ACC112 (cell line): ENCODE measurements around the gene ZBTB7B.

Experiments
- H2AFZ ChIP-seq: fragments of 200-600 bp; sonication (generic); one replicate; pipeline ENCODE4 v1.6.0; 2017; ENCODE audit warnings: antibody characterized with exemption, low read length; ENCODE audit not compliant: unreplicated experiment
- H3K27ac ChIP-seq: fragments of 200-600 bp; sonication (generic); 2 replicates; pipeline ENCODE4 v1.5.1; 2014; ENCODE audit warnings: low read depth, mild to moderate bottlenecking, antibody characterized with exemption, low read length, moderate library complexity
- H3K27me3 ChIP-seq: fragments of 200-600 bp; sonication (generic); 2 replicates; pipeline ENCODE4 v1.6.1; 2014; ENCODE audit warnings: mild to moderate bottlenecking, antibody characterized with exemption, low read length, moderate library complexity, mixed read lengths; ENCODE audit not compliant: insufficient read depth
- H3K36me3 ChIP-seq: fragments of 200-600 bp; sonication (generic); 2 replicates; pipeline ENCODE4 v1.6.1; 2016; ENCODE audit warnings: mild to moderate bottlenecking, antibody characterized with exemption, low read length, moderate library complexity, mixed read lengths; ENCODE audit not compliant: insufficient read depth
- H3K4me1 ChIP-seq: fragments of 200-600 bp; sonication (generic); one replicate; pipeline ENCODE4 v1.6.1; 2016; ENCODE audit warnings: low read length, mixed read lengths; ENCODE audit not compliant: insufficient read depth, unreplicated experiment, control insufficient read depth
- H3K4me3 ChIP-seq: fragments of 200-600 bp; sonication (generic); 2 replicates; pipeline ENCODE4 v1.5.1; 2014; ENCODE audit warnings: mild to moderate bottlenecking, low read depth, low read length
- H3K79me2 ChIP-seq: fragments of 200-600 bp; sonication (generic); one replicate; pipeline ENCODE4 v1.6.0; 2016; ENCODE audit warnings: low read length; ENCODE audit not compliant: control insufficient read depth, unreplicated experiment, insufficient read depth

Gene ZBTB7B

GRCh38 chr1:155043301-155043702 lies 40.7 kb downstream of the ZBTB7B start:
- H3K4me3 ChIP-seq: no peak overlapping the region
- no peak overlapping the region for H2AFZ ChIP-seq

GRCh38 chr1:155043793-155044192 lies 41.2 kb downstream of the ZBTB7B start:
- H3K27me3 ChIP-seq: no peaks in the 10 kb centered on the region
- H3K4me1 ChIP-seq: peaks cover 13% of the 10 kb centered on the region
- no peaks in the 10 kb centered on the region for H3K36me3 ChIP-seq
- no peaks in the 10 kb centered on the region for H3K79me2 ChIP-seq
- H2AFZ ChIP-seq: no peak overlapping the region
- H3K4me3 ChIP-seq: no peak overlapping the region
- no peak overlapping the region for H3K27ac ChIP-seq

More at GRCh38 chr1:155043301-155043702, 40.7 kb downstream of the ZBTB7B start:
- no peaks in the 10 kb centered on the region for H3K36me3 ChIP-seq
- H3K27ac ChIP-seq: no peak overlapping the region
- peaks cover 18% of the 10 kb centered on the region for H3K4me1 ChIP-seq
- H3K79me2 ChIP-seq: no peaks in the 10 kb centered on the region
- H3K27me3 ChIP-seq: no peaks in the 10 kb centered on the region

DNA sequence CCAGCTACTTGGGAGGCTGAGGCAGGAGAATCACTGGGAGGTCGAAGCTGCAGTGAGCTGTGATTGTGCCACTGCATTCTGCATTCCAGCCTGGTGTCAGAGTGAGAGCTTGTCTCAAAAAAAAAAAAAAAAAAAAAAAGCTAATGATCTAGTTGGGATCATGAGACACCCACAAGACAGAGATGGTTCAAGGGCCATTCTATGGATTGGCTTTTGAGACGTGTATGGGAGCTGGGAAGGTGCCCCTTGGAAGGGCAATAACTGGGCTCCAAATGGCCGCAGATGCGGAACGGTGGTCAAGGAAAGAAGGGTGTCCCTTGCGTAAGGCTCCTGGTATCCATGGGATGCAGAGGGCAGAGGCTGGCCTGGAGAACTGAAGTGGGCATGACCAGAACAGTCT lies 41.8 kb downstream of the ZBTB7B start:
- Histone ChIP-seq H3K4me1 (peaks cover 13% of the 10 kb centered on the region), H3K36me3 (no peaks in the 10 kb centered on the region), H3K27ac (no peak overlapping the region), H3K79me2 (no peaks in the 10 kb centered on the region), H3K4me3 (no peak overlapping the region), H3K27me3 (no peaks in the 10 kb centered on the region), H2AFZ (no peak overlapping the region)

DNA sequence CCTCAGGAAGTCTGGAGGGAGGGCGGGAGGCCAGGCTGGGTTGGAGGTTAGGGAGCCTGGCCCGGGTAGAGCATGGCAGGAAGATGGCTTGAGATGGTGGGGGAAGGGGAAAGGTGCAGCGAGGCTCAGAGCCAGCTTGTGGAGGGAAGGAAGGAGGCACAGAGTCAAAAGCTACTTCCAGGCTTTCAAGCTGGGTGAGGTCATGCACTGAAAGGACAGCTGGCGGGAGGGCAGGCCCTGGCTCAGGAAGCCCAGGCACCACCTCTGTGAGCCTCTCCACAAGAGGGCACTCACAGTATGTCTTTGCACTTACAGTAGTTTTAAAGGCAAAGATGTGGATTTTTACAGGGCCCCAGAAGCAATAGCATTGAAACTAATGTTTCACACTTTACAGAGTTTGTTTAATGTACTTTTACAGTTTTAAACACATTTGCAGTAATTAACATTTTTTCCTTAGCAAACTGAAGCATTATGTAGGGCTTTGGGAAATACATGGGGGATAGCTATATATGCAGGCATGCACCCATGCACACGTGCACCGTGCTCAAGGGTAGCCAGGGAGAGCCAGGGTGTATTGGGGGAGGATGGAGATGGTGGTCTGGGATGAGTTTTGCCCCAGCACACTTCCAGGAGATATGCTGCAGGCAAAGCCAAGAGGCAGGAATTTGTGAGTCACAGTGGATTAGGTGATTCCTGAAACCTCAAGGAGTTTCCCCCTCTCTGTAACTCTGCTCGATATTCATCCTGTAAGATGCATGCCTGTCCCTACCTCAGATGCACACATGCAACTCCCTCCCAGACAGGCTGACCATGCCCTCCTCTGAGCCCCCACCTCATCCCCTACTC lies 42.4 kb downstream of the ZBTB7B start:
- H3K79me2 ChIP-seq: no peaks in the 10 kb centered on the region
- no peak overlapping the region for H3K27ac ChIP-seq
- no peak overlapping the region for H2AFZ ChIP-seq
- H3K27me3 ChIP-seq: no peaks in the 10 kb centered on the region
- H3K36me3 ChIP-seq: no peaks in the 10 kb centered on the region
- peaks cover 19% of the 10 kb centered on the region for H3K4me1 ChIP-seq
- no peak overlapping the region for H3K4me3 ChIP-seq

- Histone ChIP-seq H3K4me1 (peaks cover 33% of the 10 kb centered on the region), H3K79me2 (peaks cover 17% of the 10 kb centered on the region), H3K4me3 (no peak overlapping the region), H3K36me3 (no peaks in the 10 kb centered on the region), H3K27me3 (no peaks in the 10 kb centered on the region), H2AFZ (no peak overlapping the region), H3K27ac (no peak overlapping the region)
Observed at GRCh38 chr1:155048449-155049334, 46.1 kb downstream of the ZBTB7B start.

GRCh38 chr1:155049651-155050559 lies 47.3 kb downstream of the ZBTB7B start:
- H3K79me2 ChIP-seq: peaks cover 20% of the 10 kb centered on the region
- H3K4me3 ChIP-seq: peak overlapping the region; percentile 82
- H3K27me3 ChIP-seq: no peaks in the 10 kb centered on the region
- H3K36me3 ChIP-seq: no peaks in the 10 kb centered on the region
- peak overlapping the region; percentile 72 for H3K27ac ChIP-seq
- H3K4me1 ChIP-seq: peaks cover 28% of the 10 kb centered on the region
- peak overlapping the region; percentile 71 for H2AFZ ChIP-seq

- Histone ChIP-seq H3K4me1 (peaks cover 22% of the 10 kb centered on the region), H3K27ac (peak within 1 kb of the TSS; percentile 72), H3K79me2 (peaks cover 20% of the 10 kb centered on the region), H3K4me3 (peak within 1 kb of the TSS; percentile 96), H3K36me3 (no peaks in the 10 kb centered on the region), H2AFZ (peak within 1 kb of the TSS; percentile 75), H3K27me3 (no peaks in the 10 kb centered on the region)
Observed at GRCh38 chr1:155050560-155051341, 48.1 kb downstream of the ZBTB7B start, which contains the start of gene ADAM15. Gene ADAM15 (plus strand): TSS chr1:155051316. CDS start chr1:155051387, 71 bp downstream.

GRCh38 chr1:155051342-155051776 lies 48.8 kb downstream of the ZBTB7B start:
- H3K4me3 ChIP-seq: peak overlapping the region; percentile 96
- H2AFZ ChIP-seq: peak overlapping the region; percentile 75
- peaks cover 20% of the 10 kb centered on the region for H3K79me2 ChIP-seq
- no peaks in the 10 kb centered on the region for H3K27me3 ChIP-seq
- peak overlapping the region; percentile 10; the same call in 1 of the 2 replicates for H3K27ac ChIP-seq
- H3K4me1 ChIP-seq: peaks cover 22% of the 10 kb centered on the region
- H3K36me3 ChIP-seq: no peaks in the 10 kb centered on the region; the same call in 1 of the 2 replicates

- peaks cover 20% of the 10 kb centered on the region for H3K79me2 ChIP-seq
- no peaks in the 10 kb centered on the region for H3K27me3 ChIP-seq
- peak overlapping the region; percentile 96 for H3K4me3 ChIP-seq
- no peaks in the 10 kb centered on the region; the same call in 1 of the 2 replicates for H3K36me3 ChIP-seq
- peak overlapping the region; percentile 75 for H2AFZ ChIP-seq
- H3K27ac ChIP-seq: peak overlapping the region; percentile 10; the same call in 1 of the 2 replicates
- peaks cover 22% of the 10 kb centered on the region for H3K4me1 ChIP-seq
Observed at GRCh38 chr1:155051777-155052398, 49.3 kb downstream of the ZBTB7B start.
